Measurements from ENCODE around the gene GOLGA1.
"Not testable (repeated sequence)": the region's sequence is repeated elsewhere in the genome, so short reads cannot be mapped to it uniquely, and the experiment has no call there.

GOLGA1 gene

GRCh38 chr9:124934290-124934689 is 6.6 kb downstream of the GOLGA1 start:
- H3K27ac ChIP-seq, result no peak overlapping the region

DNA sequence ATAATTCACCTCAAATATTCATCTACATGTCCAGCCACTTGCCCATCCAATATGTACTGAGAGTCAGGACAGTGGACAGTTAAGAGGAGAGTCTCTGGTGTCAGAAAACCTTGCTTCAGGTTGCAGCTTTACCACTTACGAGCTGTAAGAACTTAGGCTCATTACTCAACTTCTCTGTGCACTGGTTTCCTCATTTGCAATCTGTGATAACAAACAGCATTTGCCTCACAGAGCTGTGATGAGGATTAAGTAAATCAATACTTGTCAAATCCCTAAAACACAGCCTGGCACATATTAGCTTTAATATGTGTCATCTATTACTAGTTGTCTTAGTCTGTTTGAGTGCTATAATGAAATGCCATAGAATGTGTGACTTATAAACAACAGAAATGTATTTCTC is 8.6 kb downstream of the GOLGA1 start:
- TF ChIP-seq, protein P1, sequence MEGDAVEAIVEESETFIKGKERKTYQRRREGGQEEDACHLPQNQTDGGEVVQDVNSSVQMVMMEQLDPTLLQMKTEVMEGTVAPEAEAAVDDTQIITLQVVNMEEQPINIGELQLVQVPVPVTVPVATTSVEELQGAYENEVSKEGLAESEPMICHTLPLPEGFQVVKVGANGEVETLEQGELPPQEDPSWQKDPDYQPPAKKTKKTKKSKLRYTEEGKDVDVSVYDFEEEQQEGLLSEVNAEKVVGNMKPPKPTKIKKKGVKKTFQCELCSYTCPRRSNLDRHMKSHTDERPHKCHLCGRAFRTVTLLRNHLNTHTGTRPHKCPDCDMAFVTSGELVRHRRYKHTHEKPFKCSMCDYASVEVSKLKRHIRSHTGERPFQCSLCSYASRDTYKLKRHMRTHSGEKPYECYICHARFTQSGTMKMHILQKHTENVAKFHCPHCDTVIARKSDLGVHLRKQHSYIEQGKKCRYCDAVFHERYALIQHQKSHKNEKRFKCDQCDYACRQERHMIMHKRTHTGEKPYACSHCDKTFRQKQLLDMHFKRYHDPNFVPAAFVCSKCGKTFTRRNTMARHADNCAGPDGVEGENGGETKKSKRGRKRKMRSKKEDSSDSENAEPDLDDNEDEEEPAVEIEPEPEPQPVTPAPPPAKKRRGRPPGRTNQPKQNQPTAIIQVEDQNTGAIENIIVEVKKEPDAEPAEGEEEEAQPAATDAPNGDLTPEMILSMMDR (conservative IDR thresholded peaks at IDR 0.05), result no peak
- H3K27ac ChIP-seq, result no peak overlapping the region

More at GRCh38 chr9:124934290-124934689, 6.6 kb downstream of the GOLGA1 start:
- TF ChIP-seq, protein P1 (conservative IDR thresholded peaks at IDR 0.05), result no peak

GRCh38 chr9:124929464-124929863 is 11.4 kb downstream of the GOLGA1 start:
- TF ChIP-seq, protein P1 (conservative IDR thresholded peaks at IDR 0.05), result no peak

GRCh38 chr9:124928116-124928515 is 12.8 kb downstream of the GOLGA1 start:
- TF ChIP-seq, protein P1 (conservative IDR thresholded peaks at IDR 0.05), result no peak
- H3K27ac ChIP-seq, result no peak overlapping the region

More at GRCh38 chr9:124929464-124929863, 11.4 kb downstream of the GOLGA1 start:
- no peak overlapping the region for H3K27ac ChIP-seq

DNA sequence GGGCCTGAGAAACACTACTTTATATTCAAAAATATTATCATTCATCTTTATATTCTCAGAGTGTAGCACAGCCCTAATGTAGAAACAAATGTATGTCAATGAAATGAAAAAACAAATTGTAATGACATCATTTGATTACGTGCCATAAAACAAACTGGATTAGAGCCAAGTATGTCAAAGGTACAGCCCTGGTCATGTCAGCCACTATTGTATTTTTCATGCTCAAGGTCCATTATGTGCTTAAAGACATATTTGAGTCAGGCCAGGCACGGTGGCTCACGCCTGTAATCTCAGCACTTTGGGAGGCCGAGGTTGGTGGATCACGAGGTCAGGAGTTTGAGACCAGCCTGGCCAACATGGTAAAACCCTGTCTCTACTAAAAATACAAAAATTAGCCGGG is 20.5 kb downstream of the GOLGA1 start:
- H3K27ac ChIP-seq, result not testable (repeated sequence)

DNA sequence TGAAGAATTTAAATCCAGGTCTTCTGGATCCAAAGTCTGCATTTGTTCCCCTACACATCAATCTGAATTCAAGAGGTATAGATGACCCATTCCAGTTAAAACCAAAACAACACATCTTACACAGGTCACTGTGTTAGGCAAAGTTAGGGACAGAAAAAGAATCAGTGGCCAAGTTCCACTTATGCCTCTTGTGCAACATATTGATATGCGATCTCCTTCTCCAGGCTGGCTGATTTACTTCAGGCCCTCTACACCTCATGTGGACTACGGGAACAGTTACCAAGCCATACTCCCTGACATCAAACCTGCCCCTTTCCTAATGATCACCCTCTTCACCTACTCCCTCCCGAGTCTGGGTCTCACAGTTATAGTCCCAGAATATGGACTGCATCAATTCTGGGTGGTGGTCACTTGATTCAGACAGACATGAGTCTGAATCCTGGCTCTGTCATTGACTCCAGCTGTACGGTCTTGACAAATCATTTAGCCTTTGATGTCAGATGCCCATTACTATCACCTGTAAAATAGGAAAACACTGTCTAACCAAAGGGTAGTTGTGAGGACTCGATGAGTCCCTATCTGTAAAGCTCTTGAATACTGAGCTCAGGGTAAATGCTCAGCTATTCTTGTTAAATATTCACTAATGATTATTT is 26.0 kb downstream of the GOLGA1 start:
- TF ChIP-seq, protein P1 (conservative IDR thresholded peaks at IDR 0.05), result no peak
- no peak overlapping the region for H3K27ac ChIP-seq

DNA sequence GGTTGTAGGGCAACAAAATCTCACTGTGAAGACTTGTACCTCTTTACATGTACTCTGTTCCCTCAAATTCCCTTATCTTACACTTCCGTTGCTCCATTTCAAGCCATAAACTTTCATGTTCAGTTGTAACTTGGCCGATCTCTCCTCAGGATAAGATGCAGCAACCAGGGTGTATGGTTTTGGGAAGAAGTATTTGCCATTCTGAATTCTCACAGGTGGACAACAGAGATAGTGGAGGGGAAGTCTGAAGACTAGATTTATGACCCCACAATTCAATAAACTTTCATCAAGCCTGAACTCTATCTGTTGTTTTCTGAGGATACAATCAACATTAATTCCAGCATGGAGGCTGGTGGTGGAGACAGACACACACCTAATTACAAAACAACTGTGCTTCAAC is 27.5 kb downstream of the GOLGA1 start:
- TF ChIP-seq, protein P1 (conservative IDR thresholded peaks at IDR 0.05), result no peak
- no peak overlapping the region for H3K27ac ChIP-seq

DNA sequence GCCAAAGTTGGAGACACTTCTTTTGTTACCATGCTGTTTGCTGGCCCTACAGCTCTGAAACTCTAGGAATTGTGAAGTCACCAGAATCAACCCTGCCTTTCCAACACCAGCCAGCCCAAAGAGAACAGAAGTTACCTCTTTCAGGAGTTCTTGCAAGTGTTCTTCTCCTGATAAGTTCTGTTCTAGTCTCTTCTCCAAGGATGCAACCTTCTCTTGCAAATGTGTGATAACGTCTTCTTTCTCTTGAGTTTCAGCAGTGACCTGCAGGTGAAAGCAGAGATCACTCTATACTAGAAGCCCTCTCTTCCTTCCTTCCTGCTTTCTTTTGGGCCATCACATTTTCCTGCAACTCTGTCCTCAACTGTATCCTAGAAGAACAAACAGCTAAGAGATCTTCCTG is 29.1 kb downstream of the GOLGA1 start:
- TF ChIP-seq, protein P1 (conservative IDR thresholded peaks at IDR 0.05), result no peak
- no peak overlapping the region for H3K27ac ChIP-seq

Measured in VCaP (cell line).